Activated CD8-positive, alpha-beta memory T cell treated with anti-CD3 and anti-CD28 coated beads, Interleukin-2, amount 50 U/mL, for 24 hours (primary cell): Measurements from ENCODE around the gene DARS1.

Source experiments
- DNase-seq: peaks from one replicate; pipeline ENCODE4 v3.0.0-alpha.2; 2020; ENCODE audit errors: extremely low read depth

Gene DARS1

GRCh38 chr2:135985018-135985825 lies at the start of gene DARS1:
Gene DARS1 (minus strand): TSS chr2:135985626. CDS start chr2:135985468, 158 bp downstream.
- DNase-seq: peak; percentile 43

GRCh38 chr2:136034629-136035028 lies 49.2 kb upstream of the DARS1 start:
- DNase-seq: no peak

GRCh38 chr2:136032817-136033535 lies 47.5 kb upstream of the DARS1 start:
- DNase-seq: no peak

GRCh38 chr2:136032192-136032591 lies 46.8 kb upstream of the DARS1 start:
- no peak for DNase-seq

GRCh38 chr2:136031711-136032110 lies 46.3 kb upstream of the DARS1 start:
- no peak for DNase-seq

- no peak for DNase-seq
These were observed 45.0 kb upstream of the DARS1 start for GRCh38 chr2:136030406-136030805.

GRCh38 chr2:136029149-136029548 lies 43.7 kb upstream of the DARS1 start:
- no peak for DNase-seq

GRCh38 chr2:136028001-136028400 lies 42.6 kb upstream of the DARS1 start:
- no peak for DNase-seq

GRCh38 chr2:136027112-136027511 lies 41.7 kb upstream of the DARS1 start:
- DNase-seq: no peak

- no peak for DNase-seq
These were observed 39.9 kb upstream of the DARS1 start for GRCh38 chr2:136025057-136025973.

GRCh38 chr2:136024616-136025015 lies 39.2 kb upstream of the DARS1 start:
- DNase-seq: no peak

GRCh38 chr2:136024185-136024584 lies 38.8 kb upstream of the DARS1 start:
- DNase-seq: no peak

- DNase-seq: no peak
These were observed 38.0 kb upstream of the DARS1 start for GRCh38 chr2:136023416-136023815.

- DNase-seq: no peak
These were observed 37.1 kb upstream of the DARS1 start for GRCh38 chr2:136022396-136023146.

GRCh38 chr2:136021976-136022375 lies 36.5 kb upstream of the DARS1 start:
- no peak for DNase-seq

GRCh38 chr2:136021406-136021805 lies 36.0 kb upstream of the DARS1 start:
- no peak for DNase-seq

- no peak for DNase-seq
These were observed 35.4 kb upstream of the DARS1 start for GRCh38 chr2:136020831-136021230.

GRCh38 chr2:136019825-136020224 lies 34.4 kb upstream of the DARS1 start:
- DNase-seq: no peak

- no peak for DNase-seq
These were observed 33.9 kb upstream of the DARS1 start for GRCh38 chr2:136019306-136019705.

- no peak for DNase-seq
These were observed 32.4 kb upstream of the DARS1 start for GRCh38 chr2:136017786-136018185.

GRCh38 chr2:136016836-136017235 lies 31.4 kb upstream of the DARS1 start:
- no peak for DNase-seq
